ENCODE data around the gene STX4. TPM values are rescaled to one million over a fixed set of nuclear protein-coding genes. Genes with fewer than 3 reads are reported as not detected.
"Not testable (repeated sequence)": the region's sequence is repeated elsewhere in the genome, so short reads cannot be mapped to it uniquely, and the experiment has no call there.

Gene STX4
- polyA plus RNA-seq, 1 donor = 43.0 TPM

DNA sequence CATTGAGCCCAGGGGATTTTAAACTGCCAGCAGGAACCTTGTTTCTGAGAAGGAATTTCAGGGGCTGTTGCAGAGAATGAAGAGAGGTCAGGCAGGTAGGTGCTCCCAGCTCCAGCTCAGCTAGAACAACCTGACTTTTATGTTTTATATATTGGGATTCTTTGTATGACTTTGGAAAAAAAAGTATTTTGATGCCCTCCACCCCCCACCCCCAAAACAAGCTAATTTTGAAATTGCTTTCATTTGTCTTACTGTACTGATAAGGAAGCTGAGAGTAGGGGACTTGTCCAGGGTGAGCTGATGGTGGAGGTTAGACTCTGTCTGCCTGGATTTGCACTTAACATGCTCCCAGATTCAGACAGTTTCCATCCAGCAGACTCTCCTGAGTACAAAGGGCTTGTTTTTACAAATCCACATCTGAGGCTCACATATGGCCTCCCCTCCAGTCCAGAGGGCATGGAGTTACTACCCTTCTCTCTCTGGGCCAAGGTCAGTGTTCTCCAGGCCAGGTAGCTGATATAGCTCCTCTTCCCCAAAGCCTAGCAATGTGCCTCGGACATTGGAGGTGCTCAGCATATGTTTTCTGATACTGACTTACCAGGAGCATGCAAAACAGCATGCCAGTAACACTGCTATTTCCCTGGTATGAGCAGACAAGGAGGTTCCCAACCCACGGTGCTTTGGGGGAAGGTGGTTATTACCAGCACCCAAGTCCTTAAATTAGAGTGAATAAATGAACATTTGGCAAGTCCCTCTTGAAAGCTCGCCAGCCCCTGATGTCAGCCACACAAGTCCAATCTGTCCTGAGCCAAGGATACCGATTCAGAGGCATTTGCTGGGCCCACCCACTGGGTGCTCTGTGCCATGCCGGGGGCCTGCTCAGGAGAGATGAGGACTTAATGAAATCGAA, 34.3 kb upstream of the STX4 start:
- no peak for DNase-seq (ENCODE audit: low read depth)

DNA sequence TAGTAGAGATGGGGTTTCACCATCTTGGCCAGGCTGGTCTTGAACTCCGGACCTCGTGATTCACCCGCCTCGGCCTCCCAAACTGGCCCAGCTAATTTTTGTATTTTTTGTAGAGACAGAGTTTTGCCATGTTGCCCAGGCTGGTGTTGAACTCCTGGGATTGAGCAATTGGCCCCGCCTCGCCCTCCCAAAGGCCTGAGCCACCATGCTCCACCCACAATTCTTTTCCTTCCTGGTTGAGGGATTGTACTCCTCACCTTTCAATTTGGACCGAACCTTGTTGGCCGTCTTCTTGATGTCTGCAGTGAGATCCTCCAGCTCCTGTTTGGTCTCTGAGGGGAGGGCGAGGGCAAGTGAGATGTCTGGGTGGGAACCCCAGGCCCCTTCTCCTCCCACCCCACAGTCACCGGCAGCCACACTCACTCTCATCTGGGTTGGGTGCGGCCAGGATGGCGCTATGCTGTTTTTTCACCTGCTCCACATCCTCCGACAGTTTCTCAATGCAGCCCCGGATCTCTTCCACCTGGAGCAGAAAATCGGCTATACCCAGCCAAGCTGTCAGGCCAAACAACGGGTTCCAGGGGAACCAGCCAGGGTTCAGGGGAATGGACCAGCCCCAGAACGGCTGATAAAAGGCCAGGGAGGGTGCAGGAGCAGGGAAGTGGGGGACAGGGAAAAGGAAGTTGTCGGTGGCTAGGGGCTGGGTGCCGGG, 32.5 kb upstream of the STX4 start:
- DNase-seq (ENCODE audit: low read depth) = no peak

DNA sequence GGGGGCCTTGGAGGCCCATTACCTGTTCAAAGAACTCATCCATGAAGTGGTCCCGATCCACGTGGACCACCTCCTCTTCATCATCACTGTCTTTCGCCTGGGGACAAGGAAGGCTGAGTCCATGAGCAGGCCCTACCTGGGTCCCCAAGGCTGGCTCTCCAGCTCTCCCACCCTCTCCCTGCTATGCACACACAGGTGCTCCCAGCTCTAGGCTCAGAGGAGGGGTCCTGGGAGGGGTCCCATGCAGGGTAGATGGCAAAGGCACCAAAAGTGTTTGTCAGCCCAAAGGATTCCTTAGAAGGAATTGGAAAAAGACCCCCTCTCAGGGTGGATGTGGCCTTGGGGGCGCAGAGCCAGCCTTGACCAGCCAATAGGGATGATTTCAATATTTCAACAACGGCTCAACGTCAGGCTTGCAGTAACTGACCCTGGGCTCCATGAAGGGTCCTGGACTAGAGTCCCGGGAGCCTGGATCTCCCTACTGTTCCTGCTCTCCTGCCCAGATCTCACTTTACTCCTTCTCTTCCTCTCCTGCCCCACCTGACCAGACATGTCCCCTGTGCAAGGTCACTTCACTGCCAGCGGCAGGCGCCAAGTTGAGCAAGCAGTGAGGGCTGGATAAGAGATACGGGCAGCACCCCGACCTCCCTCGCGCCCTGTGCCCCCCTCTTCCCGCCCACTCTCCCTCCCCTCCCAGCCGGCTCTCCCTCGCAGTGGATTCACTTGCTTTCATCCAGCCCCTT, 31.7 kb upstream of the STX4 start:
- DNase-seq (ENCODE audit: low read depth) = no peak

DNA sequence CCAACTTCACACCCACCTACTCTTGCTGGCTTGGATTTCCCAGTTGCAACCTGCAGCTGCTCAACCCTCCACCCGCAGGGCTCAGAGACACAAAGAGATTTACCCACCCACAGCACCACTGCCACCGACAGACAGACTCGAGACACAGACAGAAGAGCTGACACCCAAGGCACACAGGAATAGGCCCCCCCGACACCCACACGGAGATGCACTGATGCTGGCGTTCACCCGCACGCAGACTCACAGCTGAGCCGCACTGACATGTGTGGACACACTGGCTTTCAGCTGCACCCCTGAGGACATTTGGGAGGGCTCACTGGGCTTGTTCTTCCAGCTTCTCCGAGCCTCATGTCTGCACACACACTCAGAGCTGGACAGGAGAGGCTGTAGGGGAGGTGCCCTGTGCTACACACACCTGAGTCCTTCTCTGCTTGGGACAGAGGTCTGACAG, 31.1 kb upstream of the STX4 start:
- DNase-seq (ENCODE audit: low read depth) = no peak

DNA sequence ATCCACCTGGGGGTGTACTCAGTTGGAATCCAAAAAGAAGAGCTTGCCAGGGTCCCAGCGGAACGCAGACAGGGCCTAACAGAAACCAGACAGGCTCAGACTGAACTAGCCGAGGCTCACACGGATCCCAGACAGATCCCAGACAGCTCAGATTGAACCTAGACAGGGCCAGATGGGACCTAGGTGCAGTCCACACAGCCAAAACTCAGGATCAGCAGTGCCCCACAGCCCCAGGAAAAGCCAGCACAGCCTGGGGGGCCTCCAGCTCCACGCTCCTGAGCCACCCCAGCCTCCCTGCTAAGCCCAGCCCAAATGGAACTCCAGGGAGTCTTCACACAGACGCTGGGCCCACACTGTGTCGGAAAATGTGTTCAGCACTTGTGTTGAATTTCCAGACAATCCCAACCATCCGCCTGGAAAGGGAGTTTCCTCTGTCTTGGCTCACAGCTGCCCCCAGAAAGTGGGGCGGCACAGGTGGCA, 30.5 kb upstream of the STX4 start:
- DNase-seq (ENCODE audit: low read depth) = no peak

DNA sequence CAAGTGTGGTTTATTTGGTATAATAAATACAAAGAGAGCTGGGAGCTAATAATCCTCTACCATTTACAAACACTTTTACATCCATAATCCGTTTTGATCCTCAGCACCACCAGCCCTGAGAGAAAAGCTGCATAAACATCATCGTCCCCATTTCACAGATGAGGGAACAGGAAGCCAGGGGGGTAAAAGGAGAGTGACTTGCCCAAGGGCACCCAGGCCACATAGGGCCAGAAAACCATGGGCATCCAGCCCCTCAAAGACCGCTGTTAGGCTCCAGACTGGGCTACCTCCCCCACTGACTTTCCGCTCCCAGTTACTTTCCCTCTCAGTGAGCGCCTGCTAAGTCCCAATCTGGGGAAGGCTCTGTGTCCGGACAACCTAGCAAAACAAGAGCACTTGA, 29.6 kb upstream of the STX4 start:
- DNase-seq (ENCODE audit: low read depth) = no peak

DNA sequence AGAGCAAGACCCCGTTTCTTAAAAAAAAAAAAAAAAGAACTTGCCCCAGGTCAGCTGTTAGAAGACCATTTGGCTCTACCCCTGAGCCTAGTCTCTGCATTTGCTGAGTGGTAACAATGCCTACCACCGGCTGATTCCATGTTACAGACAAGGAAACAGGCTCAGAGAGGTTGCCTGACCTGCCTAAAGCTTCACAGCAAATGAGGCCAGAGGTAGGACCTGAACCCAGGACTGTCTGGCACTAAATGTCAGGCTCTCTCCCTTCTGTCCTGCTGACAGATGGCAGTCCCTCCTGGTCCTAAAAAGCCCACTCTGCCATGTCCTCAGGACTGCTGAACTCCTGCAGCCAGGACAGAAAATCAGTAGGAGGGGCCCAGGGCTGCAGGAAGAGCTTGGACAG, 28.7 kb upstream of the STX4 start:
- no peak for DNase-seq (ENCODE audit: low read depth)

DNA sequence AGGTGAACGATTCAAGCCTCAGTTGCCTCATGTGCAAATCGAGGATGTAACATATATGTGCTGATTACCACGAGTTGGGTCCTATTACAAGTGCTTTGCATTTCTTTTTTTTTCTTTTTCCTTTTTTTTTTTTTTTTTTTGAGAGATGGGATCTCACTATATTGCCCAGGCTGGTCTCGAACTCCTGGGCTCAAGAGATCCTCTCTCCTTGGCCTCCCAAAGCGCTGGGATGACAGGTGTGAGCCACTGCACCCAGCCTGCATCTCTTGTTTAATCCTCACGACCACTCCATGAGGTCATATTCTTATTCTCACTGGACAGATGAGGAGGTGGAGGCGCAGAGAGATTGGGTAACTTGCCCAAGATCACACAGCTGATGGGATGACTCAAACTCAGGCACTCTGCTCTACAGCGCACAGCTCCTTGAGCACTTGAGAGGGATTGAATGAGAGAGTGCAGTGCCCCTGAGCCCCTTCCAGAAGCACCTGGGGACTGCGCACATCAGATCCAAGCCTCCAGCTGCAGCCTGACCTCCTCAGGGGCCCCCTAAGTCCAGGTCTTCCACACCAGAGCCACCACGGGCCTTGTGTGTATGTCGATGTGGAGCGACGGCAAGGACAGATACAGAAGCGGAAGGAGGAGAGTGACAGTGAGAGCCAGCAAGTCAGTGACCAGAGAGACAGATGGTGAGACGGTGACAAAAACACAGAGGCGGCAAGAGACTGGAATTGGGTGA, 27.8 kb upstream of the STX4 start:
- DNase-seq (ENCODE audit: low read depth) = no peak

DNA sequence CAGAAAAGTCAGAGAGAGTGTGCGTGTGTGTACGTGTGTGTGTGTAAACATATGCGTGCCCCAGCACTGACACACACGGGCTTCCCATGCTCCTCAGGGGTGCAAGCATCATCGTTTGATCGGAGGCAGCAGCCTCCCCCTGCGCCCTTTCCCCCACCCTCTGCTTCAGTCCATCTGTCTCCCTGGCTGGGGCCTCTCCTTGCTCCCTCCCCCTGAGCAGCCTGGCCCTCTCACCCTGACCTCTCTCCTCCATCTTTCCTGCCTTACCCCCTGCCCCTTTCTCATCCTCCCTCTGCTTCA, 27.3 kb upstream of the STX4 start:
- DNase-seq (ENCODE audit: low read depth) = no peak

DNA sequence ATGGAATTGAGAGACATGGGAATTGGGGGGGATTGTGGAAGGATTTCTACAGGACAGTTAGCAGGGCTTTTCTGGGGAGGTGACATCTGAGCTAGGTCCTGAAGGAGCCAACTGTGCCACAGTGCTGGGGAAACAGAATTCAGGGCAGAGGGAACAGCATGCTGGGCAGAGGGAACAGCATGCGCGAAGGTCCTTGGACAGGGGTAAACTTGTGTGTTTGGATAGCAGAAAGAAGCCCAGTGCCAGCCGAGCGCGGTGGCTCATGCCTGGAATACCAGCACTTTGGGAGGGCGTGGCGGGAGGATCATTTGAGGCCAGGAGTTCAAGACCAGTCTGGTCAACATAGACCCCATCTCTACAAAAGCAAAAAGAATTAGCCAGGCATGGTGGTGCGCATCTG, 26.8 kb upstream of the STX4 start:
- no peak for DNase-seq (ENCODE audit: low read depth)

DNA sequence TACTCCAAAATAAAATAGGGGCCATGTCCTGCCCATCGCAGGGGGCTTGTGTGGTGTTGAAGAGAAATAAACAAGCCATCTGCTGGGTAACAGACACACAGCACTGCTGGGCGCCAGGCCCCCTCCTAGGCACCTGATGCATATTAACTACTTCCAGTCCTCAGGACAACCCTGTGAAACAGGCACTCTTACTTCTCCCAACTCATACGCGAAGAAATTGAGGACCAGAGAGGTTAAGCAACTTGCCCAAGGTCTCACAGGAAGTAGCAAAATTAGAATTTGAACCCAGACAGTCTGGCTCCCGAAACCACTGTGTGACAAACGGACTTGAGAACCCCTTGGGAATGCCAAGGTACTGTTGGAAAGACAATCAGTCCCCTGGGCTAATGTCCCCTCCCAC, 25.7 kb upstream of the STX4 start:
- DNase-seq (ENCODE audit: low read depth) = no peak

DNA sequence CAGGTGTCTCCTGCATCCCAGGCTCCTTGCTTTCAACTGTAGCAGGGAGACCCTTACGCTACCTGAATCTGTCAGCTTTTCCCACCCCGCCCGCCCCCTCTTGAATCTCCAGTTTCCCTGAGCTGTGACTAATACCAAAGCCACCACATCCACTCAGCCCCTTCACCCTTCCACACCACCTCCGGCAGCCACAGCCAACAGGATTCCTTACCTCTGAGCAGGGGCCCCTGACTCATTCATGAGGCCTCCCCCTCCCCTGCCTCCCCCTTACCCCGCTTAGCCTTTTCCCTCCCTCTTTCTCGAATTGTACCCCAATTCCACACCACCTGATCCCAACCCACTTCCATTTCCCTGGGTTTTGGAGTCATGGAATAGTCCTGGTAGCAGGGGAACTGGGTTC, 25.2 kb upstream of the STX4 start:
- no peak for DNase-seq (ENCODE audit: low read depth)

DNA sequence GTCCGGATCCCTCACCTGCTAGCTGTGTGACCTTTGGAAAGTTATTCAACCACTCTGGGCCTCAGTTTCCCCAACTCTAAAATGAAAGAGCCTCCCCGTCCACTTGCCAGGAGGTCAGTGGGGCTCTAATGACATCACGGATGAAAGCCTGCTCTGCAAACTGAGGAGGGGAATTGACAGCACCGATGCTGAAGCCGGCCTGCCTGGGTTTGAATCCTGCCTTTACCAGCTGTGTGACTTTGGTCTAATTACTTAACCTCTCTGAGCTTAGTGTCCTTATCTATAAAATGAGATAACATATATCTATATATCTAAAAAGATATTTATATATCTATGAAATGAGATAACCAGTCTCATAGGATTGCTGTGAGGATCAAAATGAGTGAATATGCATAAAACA, 24.8 kb upstream of the STX4 start:
- DNase-seq (ENCODE audit: low read depth) = no peak

DNA sequence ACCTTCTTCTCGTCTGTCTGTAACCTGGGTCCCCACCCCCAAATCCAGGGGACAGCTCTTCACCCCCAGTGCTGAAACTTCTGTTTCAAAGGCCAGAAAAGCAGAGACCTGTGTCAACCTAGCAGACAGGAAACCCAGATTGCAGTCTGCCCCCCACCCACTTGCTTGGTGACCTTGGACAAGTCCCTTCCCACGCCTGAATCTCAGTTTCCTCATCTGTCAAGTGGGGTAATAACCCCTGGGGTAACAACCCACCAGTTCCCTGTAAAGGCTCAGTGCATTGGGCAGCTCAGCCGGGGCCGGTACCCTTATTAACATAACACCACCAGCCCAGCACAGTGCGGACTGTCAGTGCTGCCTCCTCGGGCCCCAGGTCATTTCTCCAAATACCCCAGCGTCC, 24.2 kb upstream of the STX4 start:
- DNase-seq (ENCODE audit: low read depth) = no peak

DNA sequence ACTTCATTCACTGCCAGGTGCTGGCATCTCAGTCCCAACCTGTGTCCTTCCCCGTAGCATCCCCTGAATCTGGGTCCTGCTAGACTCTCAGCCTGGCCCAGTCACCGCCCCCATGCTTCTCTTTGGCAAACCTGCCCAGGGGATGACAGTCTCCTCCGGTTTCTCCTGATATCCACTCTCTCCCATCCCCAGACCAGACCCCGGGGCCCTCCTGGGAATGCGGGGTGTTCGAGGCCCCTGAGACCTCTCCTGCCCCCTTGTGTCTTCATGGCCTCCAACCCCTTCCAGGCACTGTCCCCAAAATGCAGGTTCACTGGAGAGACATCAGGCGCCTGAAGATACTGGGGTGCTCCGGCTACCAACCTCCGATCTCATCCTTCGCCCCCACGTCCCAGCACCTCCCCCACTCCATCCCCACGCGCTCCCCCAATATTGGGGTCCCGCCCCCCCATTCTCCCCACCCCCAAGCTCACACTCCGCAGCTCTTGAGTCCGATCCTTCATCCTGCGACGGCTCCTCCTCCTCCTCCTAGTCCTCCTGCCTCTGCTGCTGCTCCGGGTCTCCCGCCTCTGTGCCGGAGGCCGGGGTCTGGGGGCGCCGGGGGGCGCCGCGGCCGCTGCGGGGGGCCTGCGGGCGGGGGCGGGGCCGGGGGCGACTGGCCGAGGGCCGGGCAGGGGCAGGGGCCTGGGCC, 23.3 kb upstream of the STX4 start:
- no peak for DNase-seq (ENCODE audit: low read depth)

DNA sequence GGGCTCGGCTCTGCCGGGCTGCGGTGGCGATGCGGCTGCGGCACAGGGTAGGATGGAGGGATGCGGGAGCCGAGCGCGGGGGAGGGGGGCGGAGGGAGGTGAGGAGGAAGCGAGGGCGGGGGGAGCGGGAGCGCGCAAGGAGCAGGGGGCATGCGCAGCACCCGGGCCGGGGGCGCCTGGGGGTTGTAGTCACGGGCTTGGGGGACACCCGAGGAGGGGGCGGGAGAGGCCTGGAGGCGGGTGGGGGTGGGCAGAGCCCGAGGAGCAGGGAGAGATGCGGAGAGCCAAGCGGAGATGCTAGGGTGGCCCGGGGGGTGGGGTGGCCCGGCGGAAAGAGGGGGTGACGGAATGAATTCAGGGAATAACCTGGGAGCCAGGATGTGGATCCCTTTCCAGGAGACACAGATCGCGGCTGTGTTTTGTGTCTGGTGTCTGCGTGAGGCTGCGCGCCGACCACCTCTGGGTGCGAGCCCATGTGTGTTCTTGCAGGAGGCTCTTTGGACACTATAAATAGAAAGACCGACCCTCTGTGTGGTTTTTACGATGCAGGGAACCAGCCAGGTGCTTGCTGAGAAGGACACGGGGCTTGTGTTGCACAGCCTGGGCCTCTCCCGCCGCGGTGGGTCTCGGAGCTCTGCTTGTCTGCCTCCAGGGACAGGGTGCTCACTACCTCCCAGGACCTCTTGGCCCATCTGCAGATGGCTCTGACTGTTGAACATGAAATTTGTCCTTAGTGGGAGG, 22.6 kb upstream of the STX4 start, which contains the start of gene STX1B:
STX1B (minus strand) TSS at position 54 of the 741 bp plus-strand sequence. CDS start 242 bp downstream, outside the sequence.
- no peak for DNase-seq (ENCODE audit: low read depth)

DNA sequence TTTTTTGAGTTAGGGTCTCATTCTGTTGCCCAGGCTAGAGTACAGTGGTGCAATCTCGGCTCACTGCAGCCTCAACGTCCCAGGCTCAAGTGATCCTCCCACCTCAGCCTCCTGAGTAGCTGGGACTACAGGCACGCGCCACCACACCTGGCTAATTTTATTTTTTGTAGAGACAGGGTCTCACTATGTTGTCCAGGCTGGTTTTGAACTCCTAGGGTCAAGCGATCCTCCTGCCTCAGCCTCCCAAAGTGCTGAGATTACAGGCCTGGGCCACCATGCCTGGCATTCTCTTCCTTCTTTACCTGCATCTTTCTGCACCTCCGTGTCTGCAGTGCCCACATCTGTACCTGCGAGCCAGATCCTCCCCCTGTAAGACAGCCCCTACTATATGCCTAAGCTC, 21.5 kb upstream of the STX4 start:
- not testable (repeated sequence) for DNase-seq (ENCODE audit: low read depth)

DNA sequence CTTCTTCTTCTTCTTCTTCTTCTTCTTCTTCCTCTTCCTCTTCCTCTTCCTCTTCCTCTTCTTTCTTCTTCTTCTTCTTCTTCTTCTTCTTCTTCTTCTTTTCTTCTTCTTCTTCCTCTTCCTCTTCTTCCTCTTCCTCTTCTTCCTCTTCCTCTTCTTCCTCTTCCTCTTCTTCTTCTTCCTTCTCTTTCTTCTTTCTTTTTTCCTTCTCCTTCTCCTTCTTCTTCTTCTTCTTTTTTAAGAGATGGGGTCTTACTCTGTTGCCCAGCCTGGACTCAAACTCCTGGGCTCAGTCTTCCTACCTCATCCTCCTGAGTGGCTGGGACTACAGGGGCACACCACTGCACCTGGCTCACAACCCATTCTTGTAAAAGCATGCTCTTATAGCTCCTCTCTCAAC, 20.1 kb upstream of the STX4 start:
- DNase-seq (ENCODE audit: low read depth) = not testable (repeated sequence)

DNA sequence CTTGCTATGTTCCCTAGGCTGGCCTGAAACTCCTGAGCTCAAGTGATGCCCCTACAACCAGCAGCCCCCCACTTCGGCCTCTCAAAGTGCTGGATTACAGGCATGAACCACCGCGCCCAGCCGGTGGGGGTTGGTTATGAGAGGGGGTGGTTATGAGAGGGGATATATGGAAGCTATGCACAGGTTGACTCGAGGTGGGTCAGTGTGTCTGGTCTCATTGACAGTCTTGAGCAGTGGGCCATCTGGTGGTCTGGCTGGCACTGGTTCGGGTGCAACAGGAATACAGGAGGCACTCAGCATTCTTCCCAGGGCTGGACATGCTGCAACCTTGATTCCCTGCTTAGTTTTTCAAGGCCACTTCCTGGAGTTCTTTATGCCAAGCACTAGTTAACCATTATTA, 17.3 kb upstream of the STX4 start:
- no peak for DNase-seq (ENCODE audit: low read depth)

DNA sequence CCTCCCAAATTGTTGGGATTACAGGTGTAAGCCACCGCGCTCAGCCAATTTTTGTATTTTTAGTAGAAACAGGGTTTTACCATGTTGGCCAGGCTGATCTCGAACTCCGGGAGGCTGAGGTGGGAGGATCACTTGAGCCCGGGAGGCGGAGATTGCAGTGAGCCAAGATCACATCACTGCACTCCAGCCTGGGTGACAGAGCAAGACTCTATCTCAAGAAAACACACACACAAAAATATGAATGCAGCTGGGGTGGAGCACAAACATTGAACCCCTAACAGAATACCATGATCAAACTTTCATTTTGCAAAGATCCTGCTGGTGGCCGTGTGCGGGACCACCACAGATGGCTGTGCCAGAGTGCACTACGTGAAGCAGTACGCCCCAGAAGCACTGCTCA, 15.6 kb upstream of the STX4 start:
- not testable (repeated sequence) for DNase-seq (ENCODE audit: low read depth)
